Tibial nerve (tissue), 3 donors: Measurements from ENCODE around the gene TNS3.

Source experiments
- CTCF ChIP-seq, 5 experiments: fragments of 200-600 bp in 3 of 5; fragments of 450-650 bp in 2 of 5; sonication (generic) in 3 of 5; IDR thresholded peaks; one replicate each; pipeline ENCODE4 v1.5.1; 2016 to 2019; ENCODE audit warnings: antibody characterized with exemption in 5 of 5, mild to moderate bottlenecking in 3 of 5, moderate library complexity in 2 of 5
- POLR2A ChIP-seq, 2 donors: fragments of 450-650 bp; IDR thresholded peaks; one replicate each; pipeline ENCODE4 v1.6.1; 2017; ENCODE audit warnings: antibody characterized with exemption in 2 of 2, mild to moderate bottlenecking in 2 of 2, moderate library complexity in 2 of 2

GRCh38 chr7:47521816-47522561 lies 59.9 kb downstream of the TNS3 start:
- no peak for TF ChIP-seq CTCF (IDR thresholded peaks at IDR 0.05)
- TF ChIP-seq POLR2A (IDR thresholded peaks at IDR 0.05): no peak
